HCT116 (cell line): ENCODE results near the gene SPON1. TPM values are rescaled to one million over a fixed set of nuclear protein-coding genes. Genes with fewer than 3 reads are reported as not detected.

Source experiments
- ATAC-seq: fragments of 200-7000 bp; cut with Tn5 transposase; 2 replicates; pipeline ENCODE4 v1.9.1; 2020; ENCODE audit warnings: mild to moderate bottlenecking, moderate library complexity
- BruUV-seq: library from RNA; stranded (reverse); fragments of 400-500 nt; replicated peaks from 2 replicates; lab custom pipeline; 2021; lab: Mats Ljungman, UMichigan
- CTCF ChIA-PET: fragments of 300-600 bp; sonication (Branson Sonifier 250); formaldehyde crosslinking; loops from one replicate; lab custom pipeline; 2021; ENCODE audit warnings: antibody characterized with exemption; lab: Charles Lee
- POLR2A ChIA-PET: fragments of 300-600, 350-600 bp; sonication (Branson Sonifier 250); formaldehyde crosslinking; loops from one replicate; lab custom pipeline; 2021; ENCODE audit warnings: antibody characterized with exemption; lab: Charles Lee
- RAD21 ChIA-PET, 2 experiments: fragments of 300-600 bp; sonication (Branson Sonifier 250); formaldehyde crosslinking; loops; one replicate each; lab custom pipeline; 2023; ENCODE audit warnings: low total read pairs in 2 of 2; ENCODE audit not compliant: uncharacterized antibody in 2 of 2, unreplicated experiment in 2 of 2, low non-redundant PET in 1 of 2; lab: Charles Lee
- DNase-seq: peaks from one replicate; pipeline ENCODE4 v3.0.0-alpha.2; 2010; ENCODE audit warnings: low read depth, low spot score
- H2AFZ ChIP-seq: fragments of 200-600 bp; shearing (Covaris generic), sonication (generic); 2 replicates; pipeline ENCODE4 v1.6.1; 2017; ENCODE audit warnings: low read depth, mixed run types, mixed read lengths, antibody characterized with exemption, low read length; ENCODE audit not compliant: poor library complexity, severe bottlenecking
- H3K27ac ChIP-seq: 2 replicates; pipeline ENCODE4 v1.5.1; 2012; ENCODE audit warnings: low read depth, low read length
- H3K27me3 ChIP-seq: fragments of 200-600 bp; sonication (generic); 2 replicates; pipeline ENCODE4 v1.6.1; 2016; ENCODE audit warnings: mixed run types, low read length, mixed read lengths; ENCODE audit not compliant: insufficient read depth
- H3K36me3 ChIP-seq, 2 experiments: fragments of 200-500 bp in 1 of 2; fragments of 200-600 bp in 1 of 2; sonication (Bioruptor generic) in 1 of 2; sonication (generic) in 1 of 2; 2 replicates each; pipeline versions ENCODE4 v1.5.1 to v1.6.1; 2014 to 2016; ENCODE audit warnings: low read length in 2 of 2, inconsistent platforms in 1 of 2, mixed read lengths in 1 of 2, mixed run types in 1 of 2; ENCODE audit not compliant: insufficient read depth in 2 of 2, control insufficient read depth in 1 of 2
- H3K4me1 ChIP-seq, 2 experiments: fragments of 200-600 bp in 1 of 2; sonication (generic) in 1 of 2; 2 replicates each; pipeline versions ENCODE4 v1.5.1 to v1.6.1; 2012 to 2017; ENCODE audit warnings: low read length in 2 of 2, inconsistent platforms in 1 of 2, mild to moderate bottlenecking in 1 of 2, mixed read lengths in 1 of 2, mixed run types in 1 of 2, moderate library complexity in 1 of 2; ENCODE audit not compliant: insufficient read depth in 2 of 2, control insufficient read depth in 1 of 2
- H3K4me2 ChIP-seq: fragments of 200-600 bp; sonication (generic); 2 replicates; pipeline ENCODE4 v1.6.1; 2017; ENCODE audit warnings: mixed run types, low read length, mixed read lengths
- H3K4me3 ChIP-seq, 2 experiments: fragments of 200-600 bp in 1 of 2; sonication (generic) in 1 of 2; replicated peaks in 1 of 2; 2 replicates each; pipeline ENCODE4 v1.5.1; 2011 to 2016; ENCODE audit warnings: low read length in 2 of 2, control low read depth in 1 of 2, low read depth in 1 of 2, mild to moderate bottlenecking in 1 of 2, mixed read lengths in 1 of 2, mixed run types in 1 of 2
- H3K79me2 ChIP-seq: fragments of 200-600 bp; sonication (generic); 2 replicates; pipeline ENCODE4 v1.6.1; 2017; ENCODE audit warnings: mild to moderate bottlenecking, mixed run types, low read length, moderate library complexity, mixed read lengths; ENCODE audit not compliant: insufficient read depth
- H3K9ac ChIP-seq: fragments of 200-600 bp; sonication (generic); 2 replicates; pipeline ENCODE4 v1.6.1; 2016; ENCODE audit warnings: low read length, mixed read lengths
- H3K9me2 ChIP-seq: fragments of 200-600 bp; sonication (generic), shearing (Covaris generic); 2 replicates; pipeline ENCODE4 v1.6.1; 2017; ENCODE audit warnings: mixed run types, mild to moderate bottlenecking, moderate library complexity; ENCODE audit not compliant: insufficient read depth
- H3K9me3 ChIP-seq, 2 experiments: fragments of 200-500 bp in 1 of 2; fragments of 200-600 bp in 1 of 2; sonication (Bioruptor generic) in 1 of 2; sonication (generic) in 1 of 2; 2 replicates each; pipeline ENCODE4 v1.6.1; 2014 to 2017; ENCODE audit warnings: low read length in 2 of 2, mixed read lengths in 2 of 2, inconsistent platforms in 1 of 2, low read depth in 1 of 2, mild to moderate bottlenecking in 1 of 2, mixed run types in 1 of 2, moderate library complexity in 1 of 2; ENCODE audit not compliant: control insufficient read depth in 1 of 2, insufficient read depth in 1 of 2
- H4K20me1 ChIP-seq: fragments of 200-600 bp; sonication (generic), shearing (Covaris generic); 2 replicates; pipeline ENCODE4 v1.6.1; 2017; ENCODE audit warnings: mixed run types, mild to moderate bottlenecking, moderate library complexity; ENCODE audit not compliant: insufficient read depth
- CTCF ChIP-seq, 3 experiments: fragments of 200-600 bp in 1 of 3; sonication (generic) in 1 of 3; IDR thresholded peaks in 2 of 3; conservative IDR thresholded peaks in 1 of 3; 2 replicates each; pipeline ENCODE4 v1.5.1; 2012 to 2017; ENCODE audit warnings: low read depth in 2 of 3, low read length in 2 of 3, antibody characterized with exemption in 1 of 3, borderline replicate concordance in 1 of 3, control low read depth in 1 of 3, mild to moderate bottlenecking in 1 of 3, mixed read lengths in 1 of 3, mixed run types in 1 of 3, moderate library complexity in 1 of 3; ENCODE audit not compliant: insufficient read depth in 1 of 3
- ELF1 ChIP-seq: IDR thresholded peaks from 2 replicates; pipeline ENCODE4 v1.6.1; 2012; ENCODE audit warnings: low read depth, borderline replicate concordance
- EZH2 ChIP-seq: fragments of 200-600 bp; sonication (generic); IDR thresholded peaks from 2 replicates; pipeline ENCODE4 v1.6.1; 2017; ENCODE audit warnings: antibody characterized with exemption, mixed run types
- POLR2AphosphoS5 ChIP-seq: IDR thresholded peaks from 2 replicates; pipeline ENCODE4 v1.6.1; 2011; ENCODE audit warnings: mild to moderate bottlenecking, low read depth, low read length, moderate library complexity
- REST ChIP-seq: IDR thresholded peaks from 2 replicates; pipeline ENCODE4 v1.6.1; 2012; ENCODE audit warnings: low read depth
- SIN3A ChIP-seq: IDR thresholded peaks from 2 replicates; pipeline ENCODE4 v1.6.1; 2012; ENCODE audit warnings: low read depth
- SRF ChIP-seq: IDR thresholded peaks from 2 replicates; pipeline ENCODE4 v1.6.1; 2012; ENCODE audit warnings: low read depth
- YY1 ChIP-seq: IDR thresholded peaks from 2 replicates; pipeline ENCODE4 v1.6.1; 2011; ENCODE audit warnings: low read length, low read depth, moderate library complexity, mild to moderate bottlenecking; ENCODE audit not compliant: insufficient replicate concordance; ENCODE audit errors: extremely low read depth
- ZNF274 ChIP-seq: fragments of 200-500 bp; sonication (Bioruptor generic); IDR thresholded peaks from 2 replicates; pipeline ENCODE4 v1.6.1; 2014; ENCODE audit warnings: mild to moderate bottlenecking, low read depth, low read length, inconsistent platforms
- intact Hi-C: fragments of 100-400 bp; cut with micrococcal nuclease; formaldehyde crosslinking; loops from 2 replicates; pipeline ENCODE4 v1.10.0; 2022
- total RNA-seq: library from RNA; stranded (reverse); gene quantifications from one replicate; pipeline ENCODE4 v1.2.1, GENCODE V29; 2021; ENCODE audit not compliant: unreplicated experiment

The SPON1 gene
- total RNA-seq, 1 experiment from 2014 or later = 0.17 TPM

GRCh38 chr11:14137284-14137683 is 174.8 kb downstream of the SPON1 start:
- no peaks in the 10 kb centered on the region for H3K9me2 ChIP-seq
- ChIA-PET POLR2A (no interaction called here), RAD21 (no interaction called here), CTCF (no interaction called here)
- H3K4me2 ChIP-seq = no peak overlapping the region
- no peaks in the 10 kb centered on the region for H4K20me1 ChIP-seq
- ATAC-seq (no peak), DNase-seq (no peak)
- H3K27ac ChIP-seq = no peak overlapping the region
- H3K9me3 ChIP-seq = no peaks in the 10 kb centered on the region
- TF ChIP-seq ELF1 = no peak
- H2AFZ ChIP-seq = no peak overlapping the region
- intact Hi-C loops = no loop called here
- H3K9ac ChIP-seq = no peak overlapping the region
- BruUV-seq = no TSS peak
- H3K27me3 ChIP-seq = no peaks in the 10 kb centered on the region
- no peak overlapping the region for H3K4me3 ChIP-seq
- no peaks in the 10 kb centered on the region for H3K4me1 ChIP-seq
- no peaks in the 10 kb centered on the region for H3K79me2 ChIP-seq
- no peaks in the 10 kb centered on the region for H3K36me3 ChIP-seq

GRCh38 chr11:14140991-14141390 is 178.5 kb downstream of the SPON1 start:
- Histone ChIP-seq H3K9ac (no peak overlapping the region), H3K9me2 (no peaks in the 10 kb centered on the region), H3K9me3 (no peaks in the 10 kb centered on the region), H3K27ac (no peak overlapping the region), H3K36me3 (no peaks in the 10 kb centered on the region), H4K20me1 (no peaks in the 10 kb centered on the region), H3K4me3 (no peak overlapping the region), H3K27me3 (no peaks in the 10 kb centered on the region), H3K79me2 (no peaks in the 10 kb centered on the region), H3K4me1 (no peaks in the 10 kb centered on the region), H3K4me2 (no peak overlapping the region), H2AFZ (no peak overlapping the region)
- ATAC-seq = no peak
- ChIA-PET POLR2A (no interaction called here), RAD21 (no interaction called here), CTCF (no interaction called here)
- intact Hi-C loops = no loop called here
- no peak for DNase-seq
- no TSS peak for BruUV-seq
- TF ChIP-seq YY1 (no peak), REST (no peak), EZH2 (no peak), POLR2AphosphoS5 (no peak), ZNF274 (no peak), SIN3A (no peak), SRF (no peak), CTCF (IDR thresholded peaks at IDR 0.05 in 2 of 3, conservative IDR thresholded peaks at IDR 0.05 in 1 of 3; ENCODE audit: borderline replicate concordance in 1 of 3, insufficient read depth in 1 of 3, low read depth in 2 of 3, low read length in 2 of 3) (no peak)
